CD4-positive, alpha-beta T cell (primary cell): Measurements from ENCODE around the gene DISP3. TPM values are rescaled to one million over a fixed set of nuclear protein-coding genes. Genes with fewer than 3 reads are reported as not detected.

Source experiments
- ATAC-seq: fragments of 200-7000 bp; cut with Tn5 transposase; one replicate; pipeline ENCODE4 v1.10.0; 2022; ENCODE audit warnings: mild to moderate bottlenecking; ENCODE audit not compliant: poor library complexity
- CTCF ChIA-PET: fragments of 350-600 bp; sonication (Branson Sonifier 250); formaldehyde crosslinking; loops from one replicate; lab custom pipeline; 2021; ENCODE audit warnings: antibody characterized with exemption, inconsistent platforms; lab: Charles Lee
- POLR2A ChIA-PET: fragments of 350-600 bp; sonication (Branson Sonifier 250); formaldehyde crosslinking; loops from one replicate; lab custom pipeline; 2021; ENCODE audit warnings: antibody characterized with exemption, inconsistent platforms; lab: Charles Lee
- DNase-seq, 14 experiments: peaks; one replicate each; pipeline ENCODE4 v3.0.0-alpha.2; 2013 to 2020; ENCODE audit warnings: mixed read lengths in 2 of 14
- H3K27ac ChIP-seq, 2 donors: one replicate each; pipeline versions ENCODE4 v1.5.1 to v1.7.0; 2013; ENCODE audit warnings: low read length in 2 of 2, low read depth in 1 of 2, mild to moderate bottlenecking in 1 of 2
- H3K27me3 ChIP-seq, 2 experiments: 1 replicate in 1 of 2; 2 replicates in 1 of 2; pipeline versions ENCODE4 v1.6.1 to v1.7.0; 2013; ENCODE audit warnings: low read length in 2 of 2, control low read depth in 1 of 2, mild to moderate bottlenecking in 1 of 2, moderate library complexity in 1 of 2; ENCODE audit not compliant: insufficient read depth in 2 of 2, control insufficient read depth in 1 of 2
- H3K36me3 ChIP-seq: one replicate; pipeline ENCODE4 v1.6.1; 2013; ENCODE audit warnings: low read length, control low read depth; ENCODE audit not compliant: insufficient read depth
- H3K4me1 ChIP-seq: one replicate; pipeline ENCODE4 v1.6.1; 2013; ENCODE audit warnings: low read length, control low read depth; ENCODE audit not compliant: insufficient read depth
- H3K4me3 ChIP-seq: one replicate; pipeline ENCODE4 v1.5.1; 2013; ENCODE audit warnings: mild to moderate bottlenecking, low read length, moderate library complexity
- H3K9me3 ChIP-seq, 2 experiments: 1 replicate in 1 of 2; 2 replicates in 1 of 2; pipeline versions ENCODE4 v1.6.1 to v1.7.0; 2013; ENCODE audit warnings: low read length in 2 of 2, mild to moderate bottlenecking in 2 of 2, control low read depth in 1 of 2, moderate library complexity in 1 of 2; ENCODE audit not compliant: control insufficient read depth in 1 of 2, insufficient read depth in 1 of 2
- H3K27ac Mint-ChIP-seq: one replicate; pipeline ENCODE4 v1.8.0; 2020; ENCODE audit warnings: mixed read lengths
- H3K27me3 Mint-ChIP-seq: one replicate; pipeline ENCODE4 v1.8.0; 2021; ENCODE audit warnings: mixed read lengths
- H3K36me3 Mint-ChIP-seq: one replicate; pipeline ENCODE4 v1.8.0; 2021; ENCODE audit warnings: low read depth, mixed read lengths
- H3K4me1 Mint-ChIP-seq: one replicate; pipeline ENCODE4 v1.8.0; 2021; ENCODE audit warnings: low read depth, mixed read lengths
- H3K4me3 Mint-ChIP-seq: one replicate; pipeline ENCODE4 v1.8.0; 2020; ENCODE audit warnings: mild to moderate bottlenecking, mixed read lengths
- H3K9me3 Mint-ChIP-seq: one replicate; pipeline ENCODE4 v1.8.0; 2020; ENCODE audit warnings: mixed read lengths
- CTCF ChIP-seq: fragments of 200-600 bp; IDR thresholded peaks from one replicate; pipeline ENCODE4 v1.8.0; 2022; ENCODE audit warnings: antibody characterized with exemption, mild to moderate bottlenecking
- intact Hi-C, 2 experiments: fragments of 100-400 bp; cut with DNase I in 1 of 2; cut with micrococcal nuclease in 1 of 2; formaldehyde crosslinking; loops; one replicate each; pipeline versions ENCODE4 v1.15.1 to v1.9.0; 2023 to 2025; cut with DNase I, micrococcal nuclease
- total RNA-seq, 174 experiments: library from RNA in 2 of 174; stranded (reverse) in 2 of 174; gene quantifications; one replicate each; pipeline ENCODE4 v1.2.3 and lab custom pipeline; 2021 to 2026

DISP3 gene
- total RNA-seq, 2 experiments from 2014 or later, result 0.55 to 0.56 TPM

GRCh38 chr1:11441211-11441952 lies 37.6 kb upstream of the DISP3 start:
- no peak overlapping the region for H3K4me3 Mint-ChIP-seq
- H3K27me3 ChIP-seq, result peaks cover 0 to 7% of the 10 kb centered on the region in 2 experiments
- H3K9me3 ChIP-seq, result no peaks in the 10 kb centered on the region
- no peaks in the 10 kb centered on the region for H3K4me1 ChIP-seq
- ATAC-seq, result no peak
- no peaks in the 10 kb centered on the region for H3K27me3 Mint-ChIP-seq
- CTCF ChIA-PET, result no interaction called here
- no peak overlapping the region for H3K27ac Mint-ChIP-seq
- H3K27ac ChIP-seq, result no peak overlapping the region
- POLR2A ChIA-PET, result no interaction called here
- H3K9me3 Mint-ChIP-seq, result no peaks in the 10 kb centered on the region
- TF ChIP-seq CTCF, result no peak
- H3K4me1 Mint-ChIP-seq, result peaks cover 9% of the 10 kb centered on the region
- DNase-seq, result no peak
- intact Hi-C loops, result no loop called here
- no peak overlapping the region for H3K4me3 ChIP-seq
- H3K36me3 Mint-ChIP-seq, result no peaks in the 10 kb centered on the region
- H3K36me3 ChIP-seq, result no peaks in the 10 kb centered on the region

GRCh38 chr1:11443043-11443442 lies 35.9 kb upstream of the DISP3 start:
- H3K36me3 Mint-ChIP-seq, result no peaks in the 10 kb centered on the region
- ChIA-PET CTCF (no interaction called here), POLR2A (no interaction called here)
- no peaks in the 10 kb centered on the region for H3K9me3 Mint-ChIP-seq
- no peaks in the 10 kb centered on the region for H3K27me3 Mint-ChIP-seq
- H3K36me3 ChIP-seq, result no peaks in the 10 kb centered on the region
- TF ChIP-seq CTCF, result no peak
- no peak overlapping the region for H3K27ac ChIP-seq
- ATAC-seq, result no peak
- H3K27ac Mint-ChIP-seq, result no peak overlapping the region
- H3K4me1 ChIP-seq, result no peaks in the 10 kb centered on the region
- intact Hi-C loops, result no loop called here
- H3K4me3 Mint-ChIP-seq, result no peak overlapping the region
- peaks cover 0 to 10% of the 10 kb centered on the region in 2 experiments for H3K27me3 ChIP-seq
- no peak overlapping the region for H3K4me3 ChIP-seq
- H3K9me3 ChIP-seq, result no peaks in the 10 kb centered on the region
- no peaks in the 10 kb centered on the region for H3K4me1 Mint-ChIP-seq
- no peak for DNase-seq

GRCh38 chr1:11443961-11444658 lies 34.8 kb upstream of the DISP3 start:
- H3K27me3 ChIP-seq, result peaks cover 0 to 10% of the 10 kb centered on the region in 2 experiments
- Mint-ChIP-seq H3K4me1 (no peaks in the 10 kb centered on the region), H3K9me3 (no peaks in the 10 kb centered on the region), H3K27me3 (no peaks in the 10 kb centered on the region), H3K4me3 (no peak overlapping the region), H3K36me3 (no peaks in the 10 kb centered on the region), H3K27ac (no peak overlapping the region)
- H3K27ac ChIP-seq, result no peak overlapping the region
- intact Hi-C loops, result no loop called here
- POLR2A ChIA-PET, result no interaction called here
- CTCF ChIA-PET, result no interaction called here
- TF ChIP-seq CTCF, result no peak
- no peak for ATAC-seq
- no peaks in the 10 kb centered on the region for H3K36me3 ChIP-seq
- DNase-seq, result no peak
- no peaks in the 10 kb centered on the region for H3K4me1 ChIP-seq
- no peaks in the 10 kb centered on the region for H3K9me3 ChIP-seq
- no peak overlapping the region for H3K4me3 ChIP-seq
